H1 (cell line): ENCODE data around the gene DAGLA. TPM values are rescaled to one million over a fixed set of nuclear protein-coding genes. Genes with fewer than 3 reads are reported as not detected.

Experiments
- CTCF ChIA-PET: fragments of 300-600 bp; sonication (Branson Sonifier 250); formaldehyde crosslinking; loops from one replicate; lab custom pipeline; 2021; ENCODE audit not compliant: partially characterized antibody; lab: Charles Lee
- POLR2A ChIA-PET: fragments of 300-600 bp; sonication (Branson Sonifier 250); formaldehyde crosslinking; loops from one replicate; lab custom pipeline; 2021; ENCODE audit warnings: inconsistent platforms; ENCODE audit not compliant: partially characterized antibody; lab: Charles Lee
- DNase-seq, 2 experiments: peaks; one replicate each; pipeline versions ENCODE4 v3.0.0 to v3.0.0-alpha.2; 2010 to 2022; ENCODE audit warnings: low spot score in 2 of 2, low read depth in 1 of 2, mixed read lengths in 1 of 2
- FAIRE-seq: peaks from 2 replicates; lab custom pipeline; 2011; peaks lifted over from hg19 to GRCh38; lab: Jason Lieb, UNC
- H2AFZ ChIP-seq: 2 replicates; pipeline ENCODE4 v1.8.1; 2012; ENCODE audit warnings: low read length, inconsistent platforms
- H2AK5ac ChIP-seq: 2 replicates; pipeline ENCODE4 v1.6.1; 2013; ENCODE audit warnings: low read depth, low read length
- H2BK120ac ChIP-seq: replicated peaks from 2 replicates; pipeline ENCODE3; 2013; ENCODE audit warnings: low read depth, low read length, inconsistent platforms
- H2BK12ac ChIP-seq: 2 replicates; pipeline ENCODE4 v1.6.1; 2013; ENCODE audit warnings: low read depth, low read length
- H2BK15ac ChIP-seq: 2 replicates; pipeline ENCODE4 v1.6.1; 2013; ENCODE audit warnings: low read length
- H2BK20ac ChIP-seq: 2 replicates; pipeline ENCODE4 v1.6.1; 2013; ENCODE audit warnings: low read length
- H2BK5ac ChIP-seq: 2 replicates; pipeline ENCODE4 v1.6.1; 2013; ENCODE audit warnings: low read depth, low read length
- H3K14ac ChIP-seq: 2 replicates; pipeline ENCODE4 v1.6.1; 2013; ENCODE audit warnings: inconsistent platforms; ENCODE audit not compliant: insufficient read length
- H3K18ac ChIP-seq: 2 replicates; pipeline ENCODE4 v1.6.1; 2013; ENCODE audit warnings: low read length; ENCODE audit errors: extremely low read depth
- H3K23ac ChIP-seq: 2 replicates; pipeline ENCODE4 v1.6.1; 2013; ENCODE audit warnings: inconsistent platforms; ENCODE audit not compliant: insufficient read length
- H3K23me2 ChIP-seq: 2 replicates; pipeline ENCODE4 v1.6.1; 2013; ENCODE audit warnings: low read depth, low read length
- H3K27ac ChIP-seq: 2 replicates; pipeline ENCODE4 v1.6.1; 2011; ENCODE audit warnings: low read depth, low read length, inconsistent platforms
- H3K27me3 ChIP-seq, 4 experiments: replicated peaks in 1 of 4; 1 replicate in 1 of 4; 2 replicates in 3 of 4; pipeline versions ENCODE4 v1.6.1 to v1.8.1; 2011 to 2013; ENCODE audit warnings: low read length in 3 of 4, mild to moderate bottlenecking in 3 of 4, inconsistent platforms in 2 of 4, mixed read lengths in 2 of 4, moderate library complexity in 1 of 4; ENCODE audit not compliant: control insufficient read depth in 3 of 4, insufficient read depth in 3 of 4; ENCODE audit errors: extremely low read depth in 1 of 4
- H3K36me3 ChIP-seq, 4 experiments: 2 replicates each; pipeline versions ENCODE4 v1.6.1 to v1.8.1; 2011 to 2013; ENCODE audit warnings: mild to moderate bottlenecking in 4 of 4, low read length in 3 of 4, moderate library complexity in 2 of 4, control low read depth in 1 of 4, inconsistent platforms in 1 of 4; ENCODE audit not compliant: insufficient read depth in 4 of 4, control insufficient read depth in 2 of 4
- H3K4ac ChIP-seq: replicated peaks from 2 replicates; pipeline ENCODE3; 2013; ENCODE audit warnings: low read length, low read depth, mixed read lengths, inconsistent platforms; ENCODE audit not compliant: insufficient read length
- H3K4me1 ChIP-seq, 4 experiments: replicated peaks in 1 of 4; 1 replicate in 1 of 4; 2 replicates in 3 of 4; pipeline versions ENCODE4 v1.6.1 to v1.8.1; 2011 to 2013; ENCODE audit warnings: low read length in 3 of 4, inconsistent platforms in 2 of 4, mixed read lengths in 1 of 4; ENCODE audit not compliant: insufficient read depth in 4 of 4, control insufficient read depth in 3 of 4
- H3K4me2 ChIP-seq, 2 experiments: 2 replicates each; pipeline versions ENCODE4 v1.6.1 to v1.8.1; 2011 to 2013; ENCODE audit warnings: low read depth in 2 of 2, low read length in 2 of 2, control low read depth in 1 of 2, inconsistent platforms in 1 of 2, mild to moderate bottlenecking in 1 of 2; ENCODE audit not compliant: insufficient read depth in 1 of 2
- H3K4me3 ChIP-seq, 4 experiments: fragments of 200-600, 300-600 bp in 1 of 4; sonication (generic), shearing (Covaris generic), sonication (Bioruptor Twin) in 1 of 4; 2 replicates each; pipeline versions ENCODE4 v1.5.1 to v1.8.1; 2011 to 2016; ENCODE audit warnings: low read length in 4 of 4, low read depth in 3 of 4, control low read depth in 2 of 4, inconsistent platforms in 2 of 4, mild to moderate bottlenecking in 2 of 4, mixed read lengths in 1 of 4, moderate library complexity in 1 of 4; ENCODE audit not compliant: insufficient read depth in 2 of 4; ENCODE audit errors: extremely low read depth in 1 of 4
- H3K56ac ChIP-seq: replicated peaks from 2 replicates; pipeline ENCODE3; 2013; ENCODE audit warnings: low read depth, mild to moderate bottlenecking, mixed read lengths, low read length, inconsistent platforms; ENCODE audit not compliant: insufficient read length
- H3K79me1 ChIP-seq: 2 replicates; pipeline ENCODE4 v1.6.1; 2013; ENCODE audit warnings: low read depth, low read length, control low read depth
- H3K79me2 ChIP-seq, 2 experiments: 2 replicates each; pipeline versions ENCODE4 v1.6.1 to v1.8.1; 2012 to 2013; ENCODE audit warnings: low read length in 2 of 2, mild to moderate bottlenecking in 2 of 2, inconsistent platforms in 1 of 2; ENCODE audit not compliant: insufficient read depth in 2 of 2, control insufficient read depth in 1 of 2
- H3K9ac ChIP-seq, 4 experiments: replicated peaks in 1 of 4; 1 replicate in 1 of 4; 2 replicates in 3 of 4; pipeline versions ENCODE4 v1.6.1 to v1.8.1; 2011 to 2013; ENCODE audit warnings: low read depth in 3 of 4, low read length in 3 of 4, control low read depth in 2 of 4, mild to moderate bottlenecking in 2 of 4, moderate library complexity in 2 of 4, inconsistent platforms in 1 of 4; ENCODE audit errors: extremely low read depth in 1 of 4
- H3K9me3 ChIP-seq, 2 experiments: 2 replicates each; pipeline versions ENCODE4 v1.6.1 to v1.8.1; 2012 to 2013; ENCODE audit warnings: mild to moderate bottlenecking in 2 of 2, moderate library complexity in 2 of 2, control low read depth in 1 of 2, inconsistent platforms in 1 of 2, low read depth in 1 of 2, low read length in 1 of 2, mixed read lengths in 1 of 2; ENCODE audit not compliant: insufficient read depth in 2 of 2
- H4K20me1 ChIP-seq, 2 experiments: replicated peaks in 1 of 2; 2 replicates each; pipeline versions ENCODE3 to v1.8.1; 2011 to 2013; ENCODE audit warnings: inconsistent platforms in 2 of 2, low read length in 2 of 2, mild to moderate bottlenecking in 1 of 2; ENCODE audit not compliant: insufficient read depth in 2 of 2, control insufficient read depth in 1 of 2
- H4K5ac ChIP-seq: 2 replicates; pipeline ENCODE4 v1.6.1; 2013; ENCODE audit warnings: low read length, low read depth, mixed read lengths, inconsistent platforms; ENCODE audit not compliant: insufficient read length
- H4K8ac ChIP-seq: 2 replicates; pipeline ENCODE4 v1.8.0; 2013; ENCODE audit warnings: mild to moderate bottlenecking, moderate library complexity, low read length, inconsistent platforms; ENCODE audit not compliant: insufficient read depth; ENCODE audit errors: extremely low read depth
- H4K91ac ChIP-seq: replicated peaks from 2 replicates; pipeline ENCODE3; 2013; ENCODE audit warnings: low read length, mixed read lengths, inconsistent platforms; ENCODE audit not compliant: insufficient read length
- EP300 ChIP-seq, 2 experiments: IDR thresholded peaks; 1 replicate in 1 of 2; 2 replicates in 1 of 2; pipeline ENCODE4 v1.6.1; 2011 to 2012; ENCODE audit warnings: low read depth in 2 of 2, low read length in 2 of 2, mild to moderate bottlenecking in 2 of 2, borderline replicate concordance in 1 of 2, inconsistent platforms in 1 of 2, moderate library complexity in 1 of 2
- GTF2F1 ChIP-seq: IDR thresholded peaks from 2 replicates; pipeline ENCODE4 v1.6.1; 2012; ENCODE audit warnings: low read depth, low read length, improper control_type of control experiment, borderline replicate concordance
- SIX5 ChIP-seq: IDR thresholded peaks from 2 replicates; pipeline ENCODE4 v1.6.1; 2011; ENCODE audit warnings: mild to moderate bottlenecking, low read depth, low read length
- SP1 ChIP-seq: IDR thresholded peaks from 2 replicates; pipeline ENCODE4 v1.6.1; 2011; ENCODE audit warnings: low read depth, low read length
- SP4 ChIP-seq: IDR thresholded peaks from 2 replicates; pipeline ENCODE4 v1.6.1; 2012; ENCODE audit warnings: low read length, inconsistent platforms
- WGBS, 2 experiments: shearing (Covaris generic) in 1 of 2; methylation state at CpG; one replicate each; pipeline versions ENCODE4 v1.1.6 to v1.1.7; 2013 to 2015; ENCODE audit warnings: low lambda C conversion rate in 2 of 2, mixed read lengths in 2 of 2, inconsistent platforms in 1 of 2, low coverage in 1 of 2, missing lambda C conversion rate in 1 of 2; ENCODE audit not compliant: insufficient replicate concordance in 2 of 2, insufficient coverage in 1 of 2, insufficient read length in 1 of 2; ENCODE audit errors: extremely low coverage in 1 of 2, missing lambda C conversion rate in 1 of 2; 5-methylcytosine and 5-hydroxymethylcytosine counted together
- polyA plus RNA-seq, 7 experiments: library from polyadenylated mRNA; depleted of rRNA in 3 of 7; stranded (reverse) in 5 of 7; unstranded in 2 of 7; fragments of >200 nt in 5 of 7; fragments of 200-250 nt in 2 of 7; gene quantifications; 1 replicate in 5 of 7; 2 replicates in 1 of 7; 4 replicates in 1 of 7; pipeline versions ENCODE4 v1.2.1 to v1.2.3, GENCODE V29; 2011 to 2013; ENCODE audit warnings: missing spikeins in 2 of 7, mixed read lengths in 2 of 7
- total RNA-seq: library from RNA; stranded (reverse); fragmentation: NEBNext Ultra II Directional; extraction: Animal tissue kit (Norgen Biotek cat#: 25700); gene quantifications from 2 replicates; pipeline ENCODE4 v1.2.1, GENCODE V29; 2021
- TF ChIP-seq, protein P1 (sequence below): IDR thresholded peaks from 2 replicates; pipeline ENCODE4 v1.6.1; 2011; ENCODE audit warnings: low read length, improper control_type of control experiment

The DAGLA gene
- total and polyA plus RNA-seq, 2 of the 8 experiments (the other 6 are each of a cell fraction or from before 2014, with no cell fraction given): 3.6 to 6.6 TPM

DNA sequence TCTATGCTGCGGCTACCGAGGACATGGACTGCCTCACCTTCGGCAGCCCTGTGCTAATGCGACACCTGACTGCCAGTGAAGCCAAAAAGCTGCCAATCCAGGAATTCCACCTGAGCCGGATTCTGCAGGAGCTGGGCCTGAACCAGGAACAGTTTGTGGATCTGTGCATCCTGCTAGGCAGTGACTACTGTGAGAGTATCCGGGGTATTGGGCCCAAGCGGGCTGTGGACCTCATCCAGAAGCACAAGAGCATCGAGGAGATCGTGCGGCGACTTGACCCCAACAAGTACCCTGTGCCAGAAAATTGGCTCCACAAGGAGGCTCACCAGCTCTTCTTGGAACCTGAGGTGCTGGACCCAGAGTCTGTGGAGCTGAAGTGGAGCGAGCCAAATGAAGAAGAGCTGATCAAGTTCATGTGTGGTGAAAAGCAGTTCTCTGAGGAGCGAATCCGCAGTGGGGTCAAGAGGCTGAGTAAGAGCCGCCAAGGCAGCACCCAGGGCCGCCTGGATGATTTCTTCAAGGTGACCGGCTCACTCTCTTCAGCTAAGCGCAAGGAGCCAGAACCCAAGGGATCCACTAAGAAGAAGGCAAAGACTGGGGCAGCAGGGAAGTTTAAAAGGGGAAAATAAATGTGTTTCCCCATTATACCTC is 115.8 kb downstream of the DAGLA start:
- Histone ChIP-seq H3K14ac (no peak overlapping the region), H3K4me2 (no peak overlapping the region), H4K8ac (no peak overlapping the region), H3K36me3 (peaks cover 1 to 33% (median 19%) of the 10 kb centered on the region in 4 experiments; a peak in 7 of 8 replicates), H3K23me2 (peaks cover 2% of the 10 kb centered on the region; the same call in 1 of the 2 replicates), H3K9ac (no peak overlapping the region), H3K79me1 (no peaks in the 10 kb centered on the region; the same call in 1 of the 2 replicates), H3K27me3 (no peaks in the 10 kb centered on the region), H3K4me3 (no peak overlapping the region), H3K4ac (no peak overlapping the region), H4K20me1 (peaks cover 2 to 8% of the 10 kb centered on the region in 2 experiments), H2AFZ (no peak overlapping the region), H2BK12ac (no peak overlapping the region), H2AK5ac (no peak overlapping the region), H2BK5ac (no peak overlapping the region), H2BK15ac (no peak overlapping the region), H2BK120ac (no peak overlapping the region), H2BK20ac (no peak overlapping the region), H4K5ac (no peak overlapping the region), H3K9me3 (no peaks in the 10 kb centered on the region), H3K56ac (no peak overlapping the region), H3K27ac (no peak overlapping the region), H4K91ac (no peak overlapping the region), H3K23ac (no peak overlapping the region), H3K18ac (no peak overlapping the region), H3K79me2 (peaks cover 8 to 56% of the 10 kb centered on the region in 2 experiments), H3K4me1 (0 out of 7 replicates have a peak, but pooled peaks cover 0 to 2% (median 0%) of the 10 kb centered on the region in 4 experiments)
- FAIRE-seq: no peak
- no peak for DNase-seq
- POLR2A ChIA-PET: interaction anchor here (0.8 to 20.9 kb wide), 15 partner anchors 9 to 170 kb away, joined by 3 to 354 read pairs (median 4); partner anchors contain the start of genes FADS1 and FADS2
- CTCF ChIA-PET: interaction anchor here (0.9 to 10.1 kb wide), 18 partner anchors 8 to 312 kb away, joined by 3 to 118 read pairs (median 10); partner anchors contain the start of genes FADS1 and FADS2
- WGBS, 2 experiments: 94% methylated on average over 17 of the region's 18 CpGs; no CpG with 5 or more reads in 1 of the 2 experiments
- TF ChIP-seq, protein P1, sequence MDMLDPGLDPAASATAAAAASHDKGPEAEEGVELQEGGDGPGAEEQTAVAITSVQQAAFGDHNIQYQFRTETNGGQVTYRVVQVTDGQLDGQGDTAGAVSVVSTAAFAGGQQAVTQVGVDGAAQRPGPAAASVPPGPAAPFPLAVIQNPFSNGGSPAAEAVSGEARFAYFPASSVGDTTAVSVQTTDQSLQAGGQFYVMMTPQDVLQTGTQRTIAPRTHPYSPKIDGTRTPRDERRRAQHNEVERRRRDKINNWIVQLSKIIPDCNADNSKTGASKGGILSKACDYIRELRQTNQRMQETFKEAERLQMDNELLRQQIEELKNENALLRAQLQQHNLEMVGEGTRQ: no peak
- TF ChIP-seq SP1: no peak
- no peak for TF ChIP-seq EP300 (IDR thresholded peaks at IDR 0.05; ENCODE audit: borderline replicate concordance in 1 of 2, low read depth in 2 of 2, low read length in 2 of 2)
- no peak for TF ChIP-seq GTF2F1
- no peak for TF ChIP-seq SIX5
- TF ChIP-seq SP4: no peak
